ENCODE measurements around the gene AKAP6. TPM values are rescaled to one million over a fixed set of nuclear protein-coding genes. Genes with fewer than 3 reads are reported as not detected.

Gene AKAP6
- total RNA-seq, 6 experiments from 2014 or later = 1.7 to 9.6 (median 4.3) TPM

DNA sequence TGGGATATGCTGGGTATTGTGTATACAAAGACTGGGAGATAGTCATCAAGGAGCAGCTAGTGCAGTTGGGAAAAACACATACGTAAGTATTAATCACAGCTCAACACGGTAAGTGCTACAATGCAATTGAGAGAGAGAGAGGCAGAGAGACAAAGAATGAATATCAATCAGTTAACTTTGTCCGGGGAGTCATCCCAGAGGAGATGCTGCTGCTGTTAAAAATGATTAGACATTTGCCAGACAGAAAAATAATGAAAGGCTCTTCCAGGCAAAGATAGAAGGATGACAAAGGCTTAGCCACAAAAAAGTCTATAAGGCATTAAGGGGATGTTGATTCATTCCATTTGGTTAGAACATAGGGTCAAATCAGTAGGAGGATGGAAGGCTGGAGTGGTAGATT, 45.1 kb downstream of the AKAP6 start:
- TF ChIP-seq, protein P1, sequence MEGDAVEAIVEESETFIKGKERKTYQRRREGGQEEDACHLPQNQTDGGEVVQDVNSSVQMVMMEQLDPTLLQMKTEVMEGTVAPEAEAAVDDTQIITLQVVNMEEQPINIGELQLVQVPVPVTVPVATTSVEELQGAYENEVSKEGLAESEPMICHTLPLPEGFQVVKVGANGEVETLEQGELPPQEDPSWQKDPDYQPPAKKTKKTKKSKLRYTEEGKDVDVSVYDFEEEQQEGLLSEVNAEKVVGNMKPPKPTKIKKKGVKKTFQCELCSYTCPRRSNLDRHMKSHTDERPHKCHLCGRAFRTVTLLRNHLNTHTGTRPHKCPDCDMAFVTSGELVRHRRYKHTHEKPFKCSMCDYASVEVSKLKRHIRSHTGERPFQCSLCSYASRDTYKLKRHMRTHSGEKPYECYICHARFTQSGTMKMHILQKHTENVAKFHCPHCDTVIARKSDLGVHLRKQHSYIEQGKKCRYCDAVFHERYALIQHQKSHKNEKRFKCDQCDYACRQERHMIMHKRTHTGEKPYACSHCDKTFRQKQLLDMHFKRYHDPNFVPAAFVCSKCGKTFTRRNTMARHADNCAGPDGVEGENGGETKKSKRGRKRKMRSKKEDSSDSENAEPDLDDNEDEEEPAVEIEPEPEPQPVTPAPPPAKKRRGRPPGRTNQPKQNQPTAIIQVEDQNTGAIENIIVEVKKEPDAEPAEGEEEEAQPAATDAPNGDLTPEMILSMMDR (IDR thresholded peaks at IDR 0.05) = no peak
- no peak for TF ChIP-seq POLR2A (IDR thresholded peaks at IDR 0.05)
- Histone ChIP-seq H3K27me3 (no peaks in the 10 kb centered on the region), H3K27ac (no peak overlapping the region), H3K4me1 (no peaks in the 10 kb centered on the region), H3K9me3 (no peaks in the 10 kb centered on the region), H3K36me3 (no peaks in the 10 kb centered on the region), H3K4me3 (no peak overlapping the region)
- ATAC-seq = no peak
- DNase-seq = no peak
- intact Hi-C loops (cut with DNase I) = no loop called here
- 82% methylated on average over 3 of the region's 3 CpGs for WGBS (ENCODE audit: insufficient coverage, low coverage, low lambda C conversion rate, missing lambda C conversion rate)

DNA sequence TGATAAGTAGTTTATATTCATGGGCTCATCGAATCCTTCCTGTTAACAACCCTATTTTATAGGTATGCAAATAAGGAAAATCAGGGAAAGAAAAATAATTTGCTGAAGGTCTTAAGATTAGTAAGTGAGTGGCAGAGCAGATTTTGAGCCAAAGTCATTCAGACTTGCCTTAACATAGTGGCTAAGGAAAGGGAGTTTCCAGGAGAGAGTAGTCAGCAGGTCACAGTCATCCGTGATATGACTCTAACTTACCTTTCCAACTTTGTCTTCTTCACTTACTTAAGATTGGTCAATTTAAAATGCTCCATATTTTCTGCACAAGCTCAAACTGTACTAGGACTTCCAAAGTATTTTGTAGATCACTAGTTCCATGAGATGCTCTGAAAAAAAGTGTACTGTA, 46.6 kb downstream of the AKAP6 start:
- DNase-seq (no peak), ATAC-seq (no peak)
- no peak overlapping the region for H3K27ac ChIP-seq
- TF ChIP-seq POLR2A (IDR thresholded peaks at IDR 0.05) = no peak
- TF ChIP-seq, protein P1 (IDR thresholded peaks at IDR 0.05) = no peak
- no peaks in the 10 kb centered on the region for H3K4me1 ChIP-seq
- WGBS (ENCODE audit: insufficient coverage, low coverage, low lambda C conversion rate, missing lambda C conversion rate) = 72% methylated on average over 2 of the region's 2 CpGs
- H3K9me3 ChIP-seq = no peaks in the 10 kb centered on the region
- intact Hi-C loops (cut with DNase I) = no loop called here
- no peaks in the 10 kb centered on the region for H3K27me3 ChIP-seq
- H3K4me3 ChIP-seq = no peak overlapping the region
- no peaks in the 10 kb centered on the region for H3K36me3 ChIP-seq

DNA sequence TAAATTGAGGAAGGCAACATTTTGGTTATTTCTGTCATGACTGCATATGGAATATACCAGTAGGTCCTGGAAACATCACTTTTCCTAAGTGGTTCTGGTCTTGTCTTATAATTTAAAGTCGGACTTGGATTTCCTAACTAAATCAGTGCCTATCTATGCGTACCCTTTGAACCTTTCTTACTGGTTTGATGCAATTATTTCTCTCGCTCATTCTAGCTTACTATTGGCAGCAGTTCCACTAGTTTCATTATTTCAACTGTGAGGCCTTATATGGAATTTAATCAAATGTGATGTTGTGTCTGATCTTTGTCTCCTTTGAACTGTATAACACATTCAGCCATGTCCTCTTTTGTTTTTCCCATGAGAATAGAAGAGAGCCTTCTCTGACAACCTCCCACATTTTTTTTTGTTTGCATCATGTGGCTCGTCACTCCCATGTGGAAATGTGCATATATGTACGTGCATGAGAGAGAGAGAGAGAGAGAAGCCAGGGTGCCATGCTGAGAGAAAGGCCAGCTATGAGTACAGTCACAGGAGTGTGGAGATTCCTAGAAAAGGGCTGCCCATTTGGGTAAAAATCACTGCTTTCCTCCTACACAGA, 48.0 kb downstream of the AKAP6 start:
- 60% methylated on average over 5 of the region's 5 CpGs for WGBS (ENCODE audit: insufficient coverage, low coverage, low lambda C conversion rate, missing lambda C conversion rate)
- intact Hi-C loops (cut with DNase I) = no loop called here

DNA sequence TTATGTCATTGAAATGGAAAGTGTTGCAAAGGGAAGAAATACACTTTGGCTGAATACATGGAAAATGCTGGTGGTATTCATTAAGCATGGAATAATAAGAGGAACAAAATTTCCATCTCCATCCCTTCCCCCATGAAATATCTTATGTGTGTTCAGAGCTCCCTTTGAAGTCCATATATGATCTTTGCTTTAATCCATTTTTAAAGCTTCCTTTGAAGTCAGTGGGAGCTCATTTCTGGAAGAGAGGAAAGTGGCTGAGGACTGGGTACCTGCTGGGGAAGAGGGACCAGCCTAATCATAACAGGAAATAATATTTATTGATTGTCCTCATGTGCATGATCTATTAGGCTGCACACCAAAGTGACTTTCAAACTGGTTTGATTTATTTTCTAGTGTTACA, 49.2 kb downstream of the AKAP6 start:
- ATAC-seq = no peak
- Histone ChIP-seq H3K9me3 (no peaks in the 10 kb centered on the region), H3K27ac (no peak overlapping the region), H3K4me3 (no peak overlapping the region), H3K4me1 (no peaks in the 10 kb centered on the region), H3K27me3 (no peaks in the 10 kb centered on the region), H3K36me3 (no peaks in the 10 kb centered on the region)
- TF ChIP-seq POLR2A (IDR thresholded peaks at IDR 0.05) = no peak
- TF ChIP-seq, protein P1 (IDR thresholded peaks at IDR 0.05) = no peak
- intact Hi-C loops (cut with DNase I) = no loop called here
- no peak for DNase-seq

More for the DNA sequence above, 48.0 kb downstream of the AKAP6 start:
- no peaks in the 10 kb centered on the region for H3K36me3 ChIP-seq
- ATAC-seq = peak; percentile 63 to 86 (median 81)
- no peaks in the 10 kb centered on the region for H3K9me3 ChIP-seq
- no peak for DNase-seq
- no peaks in the 10 kb centered on the region for H3K4me1 ChIP-seq
- no peaks in the 10 kb centered on the region for H3K27me3 ChIP-seq
- no peak for TF ChIP-seq POLR2A (IDR thresholded peaks at IDR 0.05)
- TF ChIP-seq, protein P1 (IDR thresholded peaks at IDR 0.05) = no peak
- no peak overlapping the region for H3K4me3 ChIP-seq
- peak overlapping the region in 1 of 3 donors; percentile 4 for H3K27ac ChIP-seq

DNA sequence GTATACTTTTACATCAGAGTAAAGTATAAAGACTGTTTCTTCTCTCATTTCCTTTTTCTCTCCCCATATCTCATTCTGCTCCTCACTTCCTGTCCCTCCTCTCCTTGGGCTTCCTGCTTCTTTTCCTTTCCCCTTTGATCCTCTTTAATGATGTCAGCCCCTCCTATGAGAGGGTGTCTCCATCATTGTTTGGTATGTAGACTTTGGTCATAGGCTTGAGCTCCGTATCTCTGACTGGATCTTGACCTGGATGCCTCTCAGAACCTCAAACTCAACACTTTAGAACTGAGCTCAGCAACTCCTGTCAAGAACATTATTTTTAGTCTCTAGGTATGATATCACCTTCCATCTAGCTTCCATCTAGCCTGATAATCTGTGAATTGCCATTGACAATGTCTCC, 50.3 kb downstream of the AKAP6 start:
- no peak overlapping the region for H3K4me3 ChIP-seq
- no peak for ATAC-seq
- 90% methylated on average over 1 of the region's 1 CpG for WGBS (ENCODE audit: insufficient coverage, low coverage, low lambda C conversion rate, missing lambda C conversion rate)

More for the DNA sequence above, 50.3 kb downstream of the AKAP6 start:
- no peak for TF ChIP-seq POLR2A (IDR thresholded peaks at IDR 0.05)
- TF ChIP-seq, protein P1 (IDR thresholded peaks at IDR 0.05) = no peak
- Histone ChIP-seq H3K4me1 (no peaks in the 10 kb centered on the region), H3K36me3 (no peaks in the 10 kb centered on the region), H3K27me3 (no peaks in the 10 kb centered on the region), H3K9me3 (no peaks in the 10 kb centered on the region), H3K27ac (no peak overlapping the region)
- DNase-seq = no peak
- intact Hi-C loops (cut with DNase I) = no loop called here

Data from right lobe of liver (tissue), 6 donors.